HepG2 (cell line): ENCODE results near the gene GTPBP6. TPM values are rescaled to one million over a fixed set of nuclear protein-coding genes. Genes with fewer than 3 reads are reported as not detected.

Experiments
- ARID4A ChIP-seq: sonication (generic); formaldehyde crosslinking; IDR thresholded peaks from 2 replicates; pipeline ENCODE4 v1.5.0; 2020; ENCODE audit warnings: mild to moderate bottlenecking, missing genetic modification reagents, borderline replicate concordance
- CTCF ChIP-seq: sonication (generic); formaldehyde crosslinking; IDR thresholded peaks from 2 replicates; pipeline ENCODE4 v1.5.0; 2020; ENCODE audit warnings: mild to moderate bottlenecking, missing genetic modification reagents, moderate library complexity
- EHMT2 ChIP-seq: fragments of 200-600 bp; sonication (generic); IDR thresholded peaks from 2 replicates; pipeline ENCODE4 v1.7.0; 2017; ENCODE audit warnings: antibody characterized with exemption, low read depth, low read length, borderline replicate concordance
- FOXP4 ChIP-seq: sonication (generic); formaldehyde crosslinking; IDR thresholded peaks from 2 replicates; pipeline ENCODE4 v1.4.0; 2020; ENCODE audit warnings: missing genetic modification reagents
- GMEB2 ChIP-seq: IDR thresholded peaks from 2 replicates; pipeline ENCODE4 v1.6.1; 2016; ENCODE audit warnings: missing biosample characterization, missing genetic modification reagents, low read depth
- HMG20B ChIP-seq: conservative IDR thresholded peaks from 2 replicates; pipeline ENCODE4 v1.6.1; 2016; ENCODE audit warnings: missing genetic modification reagents, missing compliant biosample characterization
- MAFG ChIP-seq: sonication (generic); formaldehyde crosslinking; IDR thresholded peaks from 2 replicates; pipeline ENCODE4 v1.5.1; 2020; ENCODE audit warnings: mild to moderate bottlenecking, missing genetic modification reagents
- MEIS2 ChIP-seq: sonication (generic); formaldehyde crosslinking; IDR thresholded peaks from 2 replicates; pipeline ENCODE4 v1.9.0; 2021; ENCODE audit warnings: mild to moderate bottlenecking, missing genetic modification reagents
- NR1H2 ChIP-seq: sonication (generic); formaldehyde crosslinking; IDR thresholded peaks from 2 replicates; pipeline ENCODE4 v1.8.1; 2022; ENCODE audit warnings: low read depth, missing genetic modification reagents, borderline replicate concordance
- REST ChIP-seq, 2 experiments: IDR thresholded peaks; 2 replicates each; pipeline ENCODE4 v1.6.1; 2011 to 2012; ENCODE audit warnings: low read length in 2 of 2, borderline replicate concordance in 1 of 2, low read depth in 1 of 2, mild to moderate bottlenecking in 1 of 2, moderate library complexity in 1 of 2
- TFDP2 ChIP-seq: sonication (generic); formaldehyde crosslinking; IDR thresholded peaks from 2 replicates; pipeline ENCODE4 v1.4.0; 2020; ENCODE audit warnings: missing genetic modification reagents
- ZBTB21 ChIP-seq: sonication (generic); formaldehyde crosslinking; IDR thresholded peaks from 2 replicates; pipeline ENCODE4 v1.4.0; 2020; ENCODE audit warnings: missing genetic modification reagents
- ZNF121 ChIP-seq: sonication (generic); formaldehyde crosslinking; IDR thresholded peaks from 2 replicates; pipeline ENCODE4 v1.5.0; 2020; ENCODE audit warnings: mild to moderate bottlenecking, missing genetic modification reagents
- polyA plus RNA-seq, 8 experiments: library from polyadenylated mRNA; depleted of rRNA in 3 of 8; stranded (reverse) in 7 of 8; unstranded in 1 of 8; fragments of >200 nt; fragmentation: Illumina TruSeq in 4 of 8; extraction: Trizol in 4 of 8; gene quantifications; 2 replicates each; pipeline versions ENCODE4 v1.2.1 to v1.2.3, GENCODE V29; 2011 to 2016; ENCODE audit warnings: low read depth in 4 of 8, missing spikeins in 1 of 8, mixed read lengths in 1 of 8; ENCODE audit not compliant: insufficient read depth in 1 of 8
- total RNA-seq, 5 experiments: library from RNA; depleted of rRNA; stranded (reverse); fragments of >200 nt; fragmentation: Illumina TruSeq; extraction: Trizol; gene quantifications; 2 replicates each; pipeline ENCODE4 v1.2.3, GENCODE V29; 2016; ENCODE audit warnings: low read depth in 1 of 5

GTPBP6 gene
- total and polyA plus RNA-seq, 2 of the 13 experiments (the other 11 are each of a cell fraction or from before 2014, with no cell fraction given) = 20.2 to 39.6 TPM

- peak; percentile 80; the same call in 1 of the 2 replicates for TF ChIP-seq ARID4A (CRISPR knock-in tag)
- peak; percentile 42; the same call in 1 of the 2 replicates for TF ChIP-seq MEIS2
- no peak for TF ChIP-seq ZNF121
- peak in 1 of 2 experiments; percentile 25; a peak in 1 of 4 replicates for TF ChIP-seq REST (IDR thresholded peaks at IDR 0.05; ENCODE audit: borderline replicate concordance in 1 of 2, low read depth in 1 of 2, low read length in 2 of 2)
- no peak for TF ChIP-seq ZBTB21 (CRISPR knock-in tag)
- 0 out of 2 replicates have a peak, but pooled peaks have one; percentile 4 for TF ChIP-seq FOXP4 (CRISPR knock-in tag)
- no peak for TF ChIP-seq EHMT2
- TF ChIP-seq GMEB2 = no peak
- TF ChIP-seq TFDP2 (CRISPR knock-in tag) = peak; percentile 42; the same call in 1 of the 2 replicates
- TF ChIP-seq HMG20B = no peak
- TF ChIP-seq CTCF = peak; percentile 15; the same call in 1 of the 2 replicates
- TF ChIP-seq NR1H2 (CRISPR knock-in tag) = no peak
- no peak for TF ChIP-seq MAFG (CRISPR knock-in tag)
Observed at GRCh38 chrX:275967-276580, 42.5 kb downstream of the GTPBP6 start (continued).
